Gastrocnemius medialis (tissue), 4 donors: ENCODE measurements around the gene IL34. TPM values are rescaled to one million over a fixed set of nuclear protein-coding genes. Genes with fewer than 3 reads are reported as not detected.
A peak's percentile ranks its signal among the peaks of the same experiment; 100 is the strongest.

Source experiments
- ATAC-seq, 2 donors: fragments of 150-250 bp; one replicate each; pipeline ENCODE4 v1.9.1; 2016
- DNase-seq, 2 donors: peaks; one replicate each; pipeline ENCODE4 v3.0.0-alpha.2; 2019
- H3K27ac ChIP-seq, 4 donors: fragments of 200-600 bp; sonication (generic); 1 replicate in 1 of 4; 2 replicates in 3 of 4; pipeline ENCODE4 v1.5.1; 2016 to 2018; ENCODE audit warnings: mild to moderate bottlenecking in 2 of 4, moderate library complexity in 1 of 4
- H3K27me3 ChIP-seq, 3 donors: fragments of 200-600 bp; sonication (generic) in 2 of 3; 1 replicate in 1 of 3; 2 replicates in 2 of 3; pipeline versions ENCODE4 v1.5.1 to v1.6.0; 2016 to 2019; ENCODE audit warnings: mild to moderate bottlenecking in 1 of 3, moderate library complexity in 1 of 3
- H3K36me3 ChIP-seq, 2 donors: fragments of 200-600 bp; sonication (generic) in 1 of 2; one replicate each; pipeline ENCODE4 v1.5.1; 2017 to 2018
- H3K4me1 ChIP-seq, 2 donors: fragments of 200-600 bp; sonication (generic) in 1 of 2; one replicate each; pipeline ENCODE4 v1.5.1; 2016 to 2017; ENCODE audit warnings: mild to moderate bottlenecking in 2 of 2
- H3K4me3 ChIP-seq, 4 donors: fragments of 200-600 bp; sonication (generic) in 3 of 4; 1 replicate in 1 of 4; 2 replicates in 3 of 4; pipeline ENCODE4 v1.5.1; 2016 to 2019; ENCODE audit warnings: mild to moderate bottlenecking in 2 of 4
- H3K9me3 ChIP-seq, 3 donors: fragments of 200-600 bp; sonication (generic) in 2 of 3; 1 replicate in 1 of 3; 2 replicates in 2 of 3; pipeline ENCODE4 v1.5.1; 2016 to 2019
- CTCF ChIP-seq, 5 experiments: fragments of 450-650 bp in 3 of 5; fragments of 200-600 bp in 2 of 5; sonication (generic) in 2 of 5; IDR thresholded peaks in 4 of 5; conservative IDR thresholded peaks in 1 of 5; 1 replicate in 4 of 5; 2 replicates in 1 of 5; pipeline ENCODE4 v1.5.1; 2016 to 2019; ENCODE audit warnings: antibody characterized with exemption in 5 of 5, mild to moderate bottlenecking in 3 of 5, moderate library complexity in 3 of 5
- POLR2A ChIP-seq, 2 donors: fragments of 450-650 bp; IDR thresholded peaks; one replicate each; pipeline ENCODE4 v1.6.1; 2017; ENCODE audit warnings: antibody characterized with exemption in 2 of 2, mild to moderate bottlenecking in 2 of 2, moderate library complexity in 2 of 2
- in situ Hi-C, 4 donors: fragments of 200-750 bp; cut with MboI; loops; one replicate each; pipeline versions ENCODE4 v1.15.0 to v1.8.0; 2017; ENCODE audit warnings: low sequenced_read_pairs in 4 of 4
- intact Hi-C: fragments of 100-400 bp; cut with DNase I; formaldehyde crosslinking; loops from one replicate; pipeline ENCODE4 v1.15.1; 2023; ENCODE audit warnings: low total_unique reads
- total RNA-seq, 4 donors: library from RNA; depleted of rRNA; stranded (reverse); fragments of >200 nt; gene quantifications; one replicate each; pipeline versions ENCODE4 v1.1.0 to v1.2.3, GENCODE V29; 2016

The IL34 gene
- total RNA-seq, 4 donors from 2014 or later: 0.71 to 93.0 (median 22.1) TPM

DNA sequence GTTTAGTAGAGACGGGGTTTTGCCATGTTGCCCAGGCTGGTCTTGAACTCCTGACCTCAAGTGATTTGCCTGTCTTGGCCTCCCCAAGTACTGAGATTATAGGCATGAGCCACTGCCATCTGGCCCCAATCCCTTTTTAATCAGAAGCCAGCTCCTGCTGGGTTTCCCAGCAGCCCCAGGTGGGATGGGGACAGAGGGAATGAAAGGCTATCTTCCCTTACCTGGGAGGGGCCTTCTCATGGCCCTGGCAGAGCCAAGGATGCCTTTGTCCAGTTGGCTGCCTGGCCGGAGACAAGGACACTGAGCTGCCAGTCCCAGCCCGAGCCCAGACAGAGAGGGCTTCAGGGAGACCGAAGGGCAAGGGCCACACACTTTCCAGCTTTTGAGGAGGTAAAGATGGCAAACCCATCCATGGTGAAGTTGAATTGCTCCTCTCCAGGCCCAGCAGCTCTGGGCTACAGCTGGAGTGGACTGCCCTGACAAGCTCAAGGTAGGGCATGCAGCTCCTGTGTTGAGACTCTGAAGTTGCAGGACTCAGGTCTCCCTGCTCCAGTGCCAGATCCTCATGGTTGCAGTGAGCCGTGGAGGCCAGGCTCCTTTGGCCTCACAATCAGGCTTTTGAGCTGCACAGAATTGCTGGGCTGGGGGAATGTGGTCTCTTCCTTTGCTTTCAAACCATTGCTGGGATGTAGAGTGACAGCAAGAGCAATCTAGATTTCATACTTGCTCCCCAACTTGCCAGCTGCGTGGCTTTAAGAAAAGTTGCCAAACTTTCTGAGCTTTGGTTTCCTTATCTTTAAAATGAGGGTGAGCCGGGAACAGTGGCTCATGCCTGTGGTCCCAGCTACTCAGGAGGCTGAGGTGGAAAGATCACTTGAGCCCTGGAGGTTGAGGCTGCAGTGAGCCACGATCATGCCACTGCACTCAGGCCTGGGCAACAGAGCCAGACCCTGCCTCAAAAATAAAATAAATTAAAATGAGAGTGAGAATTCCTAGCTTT lies 44.5 kb upstream of the IL34 start:
- Histone ChIP-seq H3K9me3 (no peaks in the 10 kb centered on the region), H3K4me1 (peaks cover 3 to 17% of the 10 kb centered on the region in 2 donors), H3K27me3 (no peaks in the 10 kb centered on the region), H3K27ac (no peak overlapping the region), H3K36me3 (no peaks in the 10 kb centered on the region), H3K4me3 (no peak overlapping the region)
- DNase-seq (no peak), ATAC-seq (no peak)
- TF ChIP-seq POLR2A (IDR thresholded peaks at IDR 0.05): no peak
- no peak for TF ChIP-seq CTCF (IDR thresholded peaks at IDR 0.05 in 4 of 5, conservative IDR thresholded peaks at IDR 0.05 in 1 of 5)
- intact Hi-C loops (no loop called here), in situ Hi-C loops (no loop called here)

- Histone ChIP-seq H3K36me3 (no peaks in the 10 kb centered on the region), H3K4me3 (no peak overlapping the region), H3K27me3 (no peaks in the 10 kb centered on the region), H3K9me3 (no peaks in the 10 kb centered on the region), H3K27ac (peak overlapping the region in 1 of 4 donors; percentile 41), H3K4me1 (peaks cover 3 to 17% of the 10 kb centered on the region in 2 donors)
- TF ChIP-seq POLR2A (IDR thresholded peaks at IDR 0.05) (no peak), CTCF (IDR thresholded peaks at IDR 0.05 in 4 of 5, conservative IDR thresholded peaks at IDR 0.05 in 1 of 5) (no peak)
- ATAC-seq (no peak), DNase-seq (no peak)
- in situ Hi-C loops (no loop called here), intact Hi-C loops (no loop called here)
These were observed 43.5 kb upstream of the IL34 start for GRCh38 chr16:70602831-70603230.

- intact Hi-C loops (no loop called here), in situ Hi-C loops (no loop called here)
- TF ChIP-seq POLR2A (IDR thresholded peaks at IDR 0.05) (no peak), CTCF (IDR thresholded peaks at IDR 0.05 in 4 of 5, conservative IDR thresholded peaks at IDR 0.05 in 1 of 5) (no peak)
- Histone ChIP-seq H3K4me3 (no peak overlapping the region), H3K27me3 (no peaks in the 10 kb centered on the region), H3K36me3 (no peaks in the 10 kb centered on the region), H3K9me3 (no peaks in the 10 kb centered on the region), H3K27ac (peak overlapping the region in 3 of 4 donors; percentile 72 to 76 (median 72)), H3K4me1 (peaks cover 8 to 20% of the 10 kb centered on the region in 2 donors)
- DNase-seq (no peak), ATAC-seq (peak; percentile 44 to 57)
These were observed 41.7 kb upstream of the IL34 start for GRCh38 chr16:70604407-70605282.

GRCh38 chr16:70605283-70605657 lies 41.1 kb upstream of the IL34 start:
- Histone ChIP-seq H3K27me3 (no peaks in the 10 kb centered on the region), H3K4me1 (peaks cover 11 to 25% of the 10 kb centered on the region in 2 donors), H3K27ac (peak overlapping the region in 3 of 4 donors; percentile 72 to 76 (median 72)), H3K9me3 (no peaks in the 10 kb centered on the region), H3K36me3 (no peaks in the 10 kb centered on the region), H3K4me3 (no peak overlapping the region)
- intact Hi-C loops (no loop called here), in situ Hi-C loops (no loop called here)
- TF ChIP-seq CTCF (IDR thresholded peaks at IDR 0.05 in 4 of 5, conservative IDR thresholded peaks at IDR 0.05 in 1 of 5) (no peak), POLR2A (IDR thresholded peaks at IDR 0.05) (no peak)
- ATAC-seq (peak; percentile 90 to 91), DNase-seq (no peak)
